SK-N-MC (cell line): ENCODE results near the gene SPTSSB.

Experiments
- EZH2 ChIP-seq: fragments of 200-600 bp; sonication (generic); IDR thresholded peaks from one replicate; pipeline ENCODE4 v1.6.1; 2017; ENCODE audit warnings: antibody characterized with exemption
- POLR2AphosphoS5 ChIP-seq: IDR thresholded peaks from 2 replicates; pipeline ENCODE4 v1.6.1; 2012; ENCODE audit warnings: mild to moderate bottlenecking, low read depth, low read length, borderline replicate concordance

DNA sequence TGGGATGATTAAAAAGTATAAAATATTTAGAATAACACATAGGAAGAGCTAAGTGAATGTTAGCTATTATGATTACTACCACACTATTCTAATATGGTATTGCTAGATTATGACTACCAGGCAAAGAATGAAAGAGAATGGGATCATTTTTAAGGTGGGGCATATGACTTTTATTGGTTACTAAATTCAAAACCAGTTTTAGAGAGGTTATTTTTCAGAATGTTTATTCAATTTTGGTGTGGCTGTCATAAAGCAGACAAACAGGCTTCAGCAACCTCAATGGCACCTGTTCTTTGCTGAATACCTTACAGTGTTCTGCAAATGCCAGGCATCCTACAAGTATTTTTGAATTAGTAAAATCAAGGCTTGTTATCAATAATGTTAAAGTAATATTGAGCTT, 12.8 kb downstream of the SPTSSB start:
- TF ChIP-seq EZH2, result no peak
- TF ChIP-seq POLR2AphosphoS5, result no peak
